HG03571 (cell line): ENCODE results near the gene HLA-DPA1.
"Not testable (repeated sequence)": the region's sequence is repeated elsewhere in the genome, so short reads cannot be mapped to it uniquely, and the experiment has no call there.

Source experiments
- ATAC-seq: cut with Tn5 transposase; IDR thresholded peaks from one replicate; pipeline ENCODE4 v1.9.1; 2021; ENCODE audit not compliant: unreplicated experiment

The HLA-DPA1 gene

DNA sequence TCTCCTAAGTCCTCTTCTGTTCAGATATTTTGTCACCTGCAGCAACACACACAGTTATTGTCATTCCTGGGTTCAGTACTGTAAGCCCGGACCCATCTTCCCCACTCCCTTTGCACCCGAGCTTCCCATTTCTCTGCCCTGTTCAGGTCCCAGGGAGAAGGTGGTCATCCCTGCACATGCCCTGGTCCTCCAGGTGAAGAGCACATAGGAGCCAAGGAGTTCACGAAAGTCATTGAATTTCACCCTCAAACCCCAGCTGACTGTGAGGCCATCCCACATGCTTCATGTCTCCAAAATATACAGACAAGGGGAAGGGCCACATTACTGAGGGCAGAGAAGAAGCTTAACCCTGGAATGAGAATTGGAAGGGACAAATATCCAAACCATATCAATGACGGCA, 8.1 kb downstream of the HLA-DPA1 start:
- ATAC-seq = no peak

DNA sequence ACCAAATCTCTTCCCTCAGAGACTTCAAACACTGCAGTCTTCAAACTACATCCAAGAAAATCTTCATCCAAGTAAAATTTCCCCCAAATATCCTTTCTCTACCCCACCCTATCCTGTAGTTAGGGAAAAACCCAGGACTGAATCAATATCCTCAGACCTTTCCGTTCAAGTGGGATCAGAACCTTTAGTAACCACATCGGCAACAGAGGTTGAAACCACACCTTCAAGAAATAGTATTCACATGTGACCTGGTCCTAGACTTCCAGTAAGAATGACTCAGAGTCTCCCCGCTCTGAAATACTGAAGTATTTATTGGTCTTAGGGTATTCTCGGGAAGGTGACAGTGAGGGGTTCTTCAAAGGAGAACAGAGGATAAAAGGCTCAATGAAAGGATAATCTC, 8.7 kb downstream of the HLA-DPA1 start:
- no peak for ATAC-seq

DNA sequence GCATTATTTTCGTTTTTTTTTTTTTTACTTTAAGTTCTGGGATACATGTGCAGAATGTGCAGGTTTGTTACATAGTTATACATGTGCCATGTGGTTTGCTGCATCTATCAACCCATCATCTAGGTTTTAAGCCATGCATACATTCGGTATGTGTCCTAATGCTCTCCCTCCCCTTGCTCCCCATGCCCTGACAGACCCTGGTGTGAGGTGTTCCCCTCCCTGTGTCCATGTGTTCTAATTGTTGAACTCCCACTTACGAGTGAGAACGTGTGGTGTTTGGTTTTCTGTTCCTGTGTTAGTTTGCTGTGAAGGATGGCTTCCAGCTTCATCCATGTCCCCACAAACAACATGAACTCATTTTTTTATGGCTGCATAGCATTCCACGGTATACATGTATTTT, 10.0 kb downstream of the HLA-DPA1 start:
- ATAC-seq = not testable (repeated sequence)

DNA sequence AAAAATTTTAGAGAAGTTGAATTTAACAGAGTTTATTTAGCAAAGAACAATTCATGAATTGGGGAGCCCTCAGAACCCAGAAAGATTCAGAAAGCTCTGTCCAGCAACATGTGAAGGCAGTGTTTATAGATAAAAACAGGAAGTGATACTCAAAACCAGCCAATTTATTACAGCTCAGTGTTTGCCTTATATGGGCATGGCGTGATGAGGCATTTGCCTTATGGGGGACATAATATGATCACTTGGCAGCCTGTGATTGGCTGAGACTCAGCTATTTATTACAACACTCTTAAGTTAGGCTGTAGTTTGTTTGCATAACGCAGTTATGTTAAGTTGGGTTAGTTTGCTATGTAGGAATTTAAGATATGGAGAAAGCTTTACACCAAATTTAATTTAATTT, 11.5 kb downstream of the HLA-DPA1 start:
- ATAC-seq = peak; percentile 55

DNA sequence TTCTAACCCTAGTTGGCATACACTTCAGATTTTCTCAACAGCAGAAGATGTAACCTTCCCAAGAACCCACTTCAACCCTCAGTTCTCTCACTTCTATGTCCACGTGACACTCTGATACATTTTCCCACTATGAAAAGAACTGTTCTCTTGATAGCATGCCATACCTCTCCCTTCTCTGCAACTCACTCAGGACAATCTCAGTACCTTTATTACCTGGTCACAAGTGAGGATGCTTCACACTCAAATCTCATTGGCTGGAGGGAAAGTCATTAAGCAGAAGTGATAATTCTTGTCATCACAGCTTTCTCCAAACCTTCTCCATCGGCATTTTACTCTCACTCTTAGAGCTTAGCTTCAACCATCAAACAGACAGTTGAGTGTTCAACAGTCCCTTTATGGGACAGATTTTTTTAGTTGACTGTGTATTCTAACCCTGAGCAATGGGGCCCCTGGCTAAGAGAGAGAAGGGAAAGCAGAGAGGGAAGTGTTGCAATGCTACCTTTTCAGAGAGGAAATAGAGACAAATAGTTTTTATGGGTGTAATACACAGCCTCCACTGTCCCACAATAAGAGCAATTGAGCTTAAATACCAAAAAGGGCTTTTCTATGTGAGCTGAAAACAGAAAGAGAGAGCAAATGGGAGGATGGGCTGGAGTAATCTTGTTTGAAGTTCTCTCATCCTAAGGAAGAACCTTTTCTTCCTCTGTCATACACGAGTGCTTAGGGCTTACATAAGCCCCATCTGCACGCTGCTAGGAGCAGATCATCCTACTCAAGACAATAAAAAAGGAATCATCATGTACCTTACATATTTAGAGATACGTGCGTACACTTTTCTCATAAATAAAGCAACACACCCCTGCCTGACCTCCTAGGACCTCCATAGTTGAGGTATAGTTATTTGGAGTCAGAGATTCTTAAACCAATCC, 16.0 kb downstream of the HLA-DPA1 start:
- ATAC-seq = no peak

DNA sequence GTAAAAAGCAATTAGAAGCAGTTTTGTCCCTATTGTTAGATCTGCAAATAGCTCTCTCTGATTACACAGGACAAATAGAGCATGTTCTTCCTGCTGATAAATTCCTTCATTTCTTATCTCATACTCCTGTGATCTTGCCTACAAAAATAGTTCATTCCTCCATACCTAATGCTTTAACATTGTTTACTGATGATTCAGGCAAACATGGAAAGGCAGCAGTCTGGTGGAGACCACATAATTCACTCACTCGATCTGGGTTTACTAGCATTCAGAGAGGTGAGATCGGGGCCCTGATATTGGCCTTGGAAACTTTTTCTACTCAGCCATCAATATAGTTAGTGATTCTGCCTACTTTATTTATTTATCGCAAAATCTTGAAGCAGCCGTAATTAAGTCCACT, 20.2 kb downstream of the HLA-DPA1 start:
- no peak for ATAC-seq

DNA sequence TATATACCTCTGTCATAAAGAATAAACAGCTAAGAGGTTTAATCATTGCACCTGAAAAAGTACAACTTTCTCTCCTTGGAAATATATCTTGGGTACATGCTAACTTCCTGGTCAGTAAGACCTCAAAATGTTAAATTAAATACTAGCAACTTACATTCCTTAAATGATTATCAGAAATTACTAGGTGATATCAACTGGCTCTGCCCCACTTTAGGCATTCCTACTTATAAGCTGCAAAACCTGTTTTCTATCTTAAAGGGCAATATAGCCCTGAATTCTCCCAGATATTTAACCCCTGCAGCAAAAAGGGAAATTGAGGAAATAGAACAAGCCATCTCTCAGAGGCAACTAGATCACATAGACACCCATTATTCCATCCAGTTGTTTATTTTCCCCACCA, 20.8 kb downstream of the HLA-DPA1 start:
- ATAC-seq = no peak

DNA sequence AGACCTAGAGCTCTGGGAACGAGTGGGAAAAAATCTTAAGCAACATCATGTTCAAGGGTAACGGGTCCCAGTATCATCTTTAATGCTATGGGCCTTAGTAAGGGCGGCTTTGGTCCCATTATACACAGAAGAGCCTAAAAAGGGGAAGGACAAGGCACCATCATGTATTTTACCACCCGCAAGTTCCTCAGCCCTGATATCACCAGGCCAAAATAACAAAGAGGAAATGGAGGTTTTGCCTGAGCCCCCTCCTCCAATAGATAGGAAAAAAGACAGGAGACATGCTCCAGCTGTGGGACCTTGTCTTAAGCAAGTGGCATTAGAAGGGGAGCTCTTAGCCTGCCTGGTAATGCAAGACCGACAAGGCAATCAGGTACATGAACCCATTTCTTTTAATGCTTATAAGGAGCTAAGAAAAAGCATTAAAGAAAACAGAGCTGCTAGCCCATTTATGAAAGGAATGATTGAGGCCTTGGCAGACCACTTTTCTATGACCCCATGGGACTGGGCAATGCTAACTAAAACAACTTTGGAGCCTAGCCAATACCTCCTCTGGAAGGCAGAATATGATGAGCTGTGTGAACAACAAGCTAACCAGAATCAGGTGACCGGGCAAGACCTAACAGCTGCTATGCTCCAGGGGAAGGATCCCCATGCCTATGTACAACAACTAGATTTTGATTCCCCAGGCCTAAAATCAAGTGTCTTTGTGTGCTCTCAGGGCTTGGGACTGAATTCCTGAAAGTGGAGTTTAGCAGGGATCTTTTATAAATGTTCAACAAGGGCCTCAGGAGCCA, 23.2 kb downstream of the HLA-DPA1 start:
- ATAC-seq = no peak

DNA sequence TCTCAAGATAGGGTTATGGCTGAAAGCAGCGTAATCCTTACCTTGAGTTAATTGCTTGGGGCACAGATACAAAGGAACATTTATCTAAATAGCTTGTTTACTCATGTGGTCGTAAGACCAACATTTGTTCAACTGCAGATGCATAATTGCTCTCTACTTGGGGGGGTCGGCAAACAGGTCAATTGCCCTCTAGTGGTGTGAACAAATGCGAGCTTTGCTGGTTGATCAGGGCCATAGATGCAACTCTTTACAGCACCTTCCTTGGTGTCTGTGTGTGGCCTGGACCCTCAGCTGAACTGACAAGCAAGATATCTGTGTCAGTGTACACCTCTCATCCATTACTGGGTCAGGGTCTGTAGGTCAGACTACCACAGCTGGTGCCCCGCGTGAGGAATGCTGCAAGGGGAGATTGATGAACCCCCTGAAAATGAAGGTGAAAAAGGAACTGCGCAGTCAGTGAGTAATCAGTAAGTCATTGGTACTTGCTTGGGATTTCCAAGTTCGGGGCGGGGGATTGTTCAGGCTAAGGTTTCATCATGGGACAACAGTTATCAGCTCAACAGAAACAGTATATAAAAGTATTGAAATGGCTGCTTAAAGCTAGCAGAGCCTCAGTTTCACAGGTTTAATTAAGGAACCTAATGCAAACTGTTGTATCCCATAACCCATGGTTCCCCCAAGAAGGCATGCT, 24.0 kb downstream of the HLA-DPA1 start:
- no peak for ATAC-seq

DNA sequence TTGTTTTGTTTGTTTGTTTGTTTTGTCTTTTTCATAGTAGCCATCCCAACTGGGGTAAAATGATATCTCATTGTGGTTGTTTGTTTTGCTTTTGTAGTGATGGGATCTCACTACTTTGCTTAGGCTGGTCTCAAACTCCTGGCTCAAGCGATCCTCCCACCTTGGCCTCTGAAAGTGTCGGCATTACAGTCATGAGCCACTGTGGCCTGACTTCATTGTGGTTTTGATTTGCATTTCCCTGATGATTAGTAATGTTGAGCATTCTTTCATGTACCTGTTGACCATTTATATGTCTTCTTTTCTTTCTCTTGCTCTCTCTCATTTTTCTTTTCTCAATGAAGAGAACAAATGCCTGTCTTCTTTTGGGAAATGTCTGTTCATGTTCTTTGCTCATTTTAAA, 33.3 kb downstream of the HLA-DPA1 start:
- ATAC-seq = no peak

DNA sequence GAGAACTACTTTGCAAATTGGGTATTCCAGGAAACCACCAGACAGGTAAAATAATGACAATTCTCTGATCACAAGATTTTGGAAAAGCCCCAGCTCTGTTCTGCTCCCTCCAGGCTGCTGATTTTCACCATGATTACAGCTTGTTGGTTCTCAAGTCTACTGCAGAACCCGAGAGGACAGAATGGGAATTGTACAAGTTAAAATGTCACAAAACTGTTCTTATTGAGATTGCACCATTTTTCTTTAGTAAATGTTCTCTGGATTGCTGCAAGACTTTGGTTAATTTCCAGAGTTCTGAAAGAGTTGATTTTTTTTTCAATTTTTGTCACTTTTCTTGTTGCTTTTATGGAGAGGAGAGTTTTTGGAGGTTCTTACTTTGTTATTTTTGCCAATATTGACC, 36.9 kb downstream of the HLA-DPA1 start:
- ATAC-seq = no peak

DNA sequence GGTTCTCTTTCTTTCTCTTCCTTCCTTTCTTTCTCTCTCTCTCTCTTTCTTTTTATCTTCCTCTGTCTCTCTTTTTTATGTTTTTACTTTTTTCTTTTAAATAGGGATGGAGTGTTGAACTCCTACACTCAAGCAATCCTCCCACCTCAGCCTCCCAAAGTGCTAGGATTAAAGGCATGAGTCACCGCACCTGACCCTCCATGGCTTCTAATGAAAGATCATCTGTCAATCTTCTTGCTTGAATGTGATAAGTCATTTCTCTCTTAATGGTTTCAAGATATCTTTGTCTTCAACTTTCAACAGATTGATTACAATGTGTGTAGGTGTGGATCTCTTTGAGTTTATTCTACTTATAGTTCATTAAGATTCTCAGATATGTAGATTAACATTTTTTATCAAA, 38.9 kb downstream of the HLA-DPA1 start:
- no peak for ATAC-seq

DNA sequence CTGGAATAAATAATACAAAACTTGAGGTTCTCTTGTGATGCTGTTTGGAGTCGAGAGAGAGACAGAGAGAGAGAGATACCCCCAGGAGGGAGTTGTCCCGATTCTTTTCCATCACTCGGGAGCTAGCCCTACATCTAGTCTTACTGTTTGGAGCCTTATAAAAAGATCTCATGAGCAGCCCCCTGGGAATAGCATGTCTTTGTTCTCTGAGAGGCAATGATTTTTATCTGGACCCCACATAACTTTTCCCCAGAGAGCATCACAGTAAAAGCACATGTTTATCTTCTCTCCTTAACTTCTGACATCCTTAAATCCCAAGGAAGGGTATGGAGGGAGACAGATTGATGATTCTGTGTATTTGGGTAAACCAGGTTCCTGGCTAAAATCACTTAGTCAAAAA, 43.2 kb downstream of the HLA-DPA1 start:
- ATAC-seq = no peak

DNA sequence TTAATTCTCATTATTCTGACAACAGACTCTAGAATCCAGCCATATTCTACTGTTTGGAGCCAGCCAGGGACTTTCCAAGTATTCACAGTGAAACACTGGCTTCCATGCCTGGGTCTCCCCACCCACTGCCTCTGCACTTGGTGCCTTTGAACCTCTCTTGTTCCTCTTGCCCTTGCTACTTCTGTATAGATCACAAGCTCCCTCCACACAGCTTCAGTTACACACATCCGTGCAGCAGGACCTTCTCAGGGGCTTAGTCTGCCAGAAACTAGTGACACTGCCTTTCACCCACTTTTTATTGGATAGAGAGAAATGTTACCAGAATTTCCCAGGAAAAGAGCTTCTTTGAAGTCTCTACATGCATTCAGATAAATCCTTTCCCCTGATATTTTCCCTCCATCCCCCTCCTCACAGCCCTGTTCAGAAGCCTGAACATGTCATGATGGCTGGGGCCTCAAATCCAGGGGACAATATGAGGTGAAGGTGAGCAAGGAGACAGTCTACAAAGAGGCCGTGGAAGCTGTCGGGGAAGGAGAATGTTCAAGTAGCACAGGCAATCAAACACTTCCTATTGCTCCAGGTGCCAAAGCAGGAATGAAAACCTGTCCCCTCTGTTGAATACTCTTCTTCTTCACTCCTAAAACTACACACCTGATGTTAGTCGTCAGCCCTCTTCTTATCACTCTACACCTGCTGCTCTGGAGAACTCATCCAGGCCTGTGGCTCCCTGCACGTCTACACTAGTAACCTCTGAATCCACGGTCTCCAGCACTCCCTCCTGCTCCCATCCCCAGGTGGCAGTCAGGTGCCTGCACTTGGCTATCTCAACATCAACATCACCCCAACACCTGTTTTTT, 43.9 kb downstream of the HLA-DPA1 start:
- ATAC-seq = peak; percentile 55

DNA sequence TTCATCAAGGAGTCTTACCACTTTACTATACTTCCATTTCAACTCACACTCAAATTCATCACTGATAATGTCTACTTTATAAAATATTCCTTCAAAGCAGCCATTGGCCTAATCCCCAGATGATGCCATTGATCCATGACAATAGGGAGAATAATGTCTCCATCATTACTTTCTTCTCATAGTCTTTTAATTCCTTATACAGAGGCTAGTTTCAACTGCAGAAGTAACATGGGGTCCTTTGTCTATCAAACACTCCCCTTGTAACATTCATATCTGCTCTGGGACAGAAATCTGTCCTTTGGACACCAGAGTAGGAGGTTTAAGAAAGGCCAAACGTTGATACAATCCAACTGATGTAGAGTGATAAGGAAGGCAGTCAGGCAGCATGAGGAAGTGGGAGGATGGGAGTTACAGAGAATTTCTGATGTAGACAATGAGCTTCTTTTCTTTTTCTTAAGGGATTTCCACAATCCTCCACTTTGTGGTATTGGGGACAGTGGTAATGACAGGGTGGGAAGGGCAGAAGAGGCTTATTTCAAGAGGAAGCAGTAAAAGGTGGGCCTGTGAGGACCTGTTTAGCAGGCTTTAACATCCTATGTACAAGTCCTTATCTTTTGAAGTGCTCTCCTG, 45.1 kb downstream of the HLA-DPA1 start:
- no peak for ATAC-seq

DNA sequence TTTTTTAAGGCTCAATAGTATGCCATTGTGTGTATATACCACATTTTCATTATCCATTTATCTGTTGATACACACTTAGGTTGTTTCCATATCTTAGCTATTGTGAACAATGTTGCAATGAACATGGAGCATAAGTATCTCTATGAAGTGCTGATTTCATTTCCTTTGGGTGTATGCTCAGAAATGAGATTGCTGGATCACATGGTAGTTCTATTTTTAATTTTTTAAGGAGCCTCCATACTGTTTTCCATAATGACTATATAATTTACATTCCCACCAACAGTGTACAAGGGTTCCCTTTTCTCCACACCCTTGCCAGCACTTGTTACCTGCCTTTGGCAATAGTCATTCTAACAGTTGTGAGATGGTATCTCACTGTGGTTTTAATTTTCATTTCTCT, 48.9 kb downstream of the HLA-DPA1 start:
- no peak for ATAC-seq

DNA sequence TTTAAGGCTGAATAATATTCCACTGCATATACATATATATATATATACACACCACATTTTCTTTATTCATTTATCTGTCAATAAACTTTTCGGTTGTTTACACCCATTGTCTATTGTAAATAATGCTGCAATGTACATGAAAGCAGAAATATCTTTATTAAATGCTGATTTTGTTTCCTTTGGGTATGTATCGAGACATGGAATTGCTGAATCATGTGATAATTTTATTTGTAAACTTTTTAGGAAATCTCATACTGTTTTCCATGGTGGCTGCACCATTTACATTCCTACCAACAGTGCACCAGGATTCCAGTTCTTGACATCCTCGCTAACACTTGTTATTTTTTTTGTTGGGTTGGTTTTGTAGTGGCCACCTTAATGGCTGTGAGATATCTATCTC, 49.9 kb downstream of the HLA-DPA1 start:
- no peak for ATAC-seq

DNA sequence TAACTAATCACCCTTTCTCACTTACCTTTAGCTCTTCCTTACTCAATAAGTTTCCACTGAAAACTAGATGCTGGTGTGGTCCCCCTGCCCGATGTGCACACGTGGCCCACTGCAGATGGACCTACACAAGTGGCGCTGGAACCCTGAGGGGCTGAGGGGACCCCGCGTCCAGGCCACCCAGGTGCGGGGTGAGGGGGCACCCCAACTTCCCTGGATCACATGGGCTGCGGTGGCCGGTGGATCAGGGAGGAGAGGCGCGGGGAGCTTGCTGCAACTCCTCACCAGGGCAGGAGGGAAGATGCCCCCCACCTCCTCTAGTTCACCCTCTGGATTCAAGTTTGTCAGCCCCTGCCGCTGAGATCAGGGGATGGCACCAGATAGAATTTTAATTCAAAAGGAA, 51.5 kb downstream of the HLA-DPA1 start:
- no peak for ATAC-seq

DNA sequence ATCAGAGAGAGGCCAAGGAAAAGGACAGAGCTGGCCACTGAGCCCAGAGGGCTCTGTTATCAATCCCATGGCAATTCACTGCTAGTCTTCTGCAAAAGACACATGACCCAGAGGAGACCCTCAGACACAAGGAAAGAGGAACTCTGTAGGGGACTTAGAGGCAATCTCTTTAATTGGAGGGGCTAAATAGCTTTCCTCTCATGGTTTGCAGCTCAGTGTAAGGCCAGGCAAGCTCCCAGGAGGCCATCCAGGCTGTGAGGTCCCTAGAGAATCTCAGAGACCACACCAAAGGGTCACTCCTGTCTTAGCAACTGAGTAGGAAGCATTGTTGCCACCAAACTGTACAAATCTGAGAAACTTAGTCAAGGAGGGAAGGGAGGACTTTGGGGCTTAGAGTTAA, 54.1 kb downstream of the HLA-DPA1 start:
- no peak for ATAC-seq

DNA sequence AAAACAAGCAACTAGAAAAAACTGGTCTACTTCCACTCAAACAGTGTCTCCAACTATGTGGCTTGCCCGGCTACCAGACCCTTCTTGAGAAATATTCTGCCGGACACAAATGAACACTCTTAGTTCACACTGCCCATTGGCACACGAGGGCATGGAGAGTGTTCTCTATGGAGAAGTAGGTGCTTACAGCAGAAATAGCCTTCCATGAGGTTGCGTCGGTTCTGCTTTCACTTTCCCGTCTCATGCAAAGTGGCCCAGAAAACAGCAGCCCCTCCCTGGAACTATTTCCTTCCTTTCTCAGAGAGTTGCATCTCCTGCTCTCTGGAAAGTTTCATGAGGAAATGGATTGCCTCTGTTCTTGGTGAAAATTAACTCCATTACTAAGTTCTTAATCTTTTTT, 54.5 kb downstream of the HLA-DPA1 start:
- ATAC-seq = peak; percentile 45
